Dermis blood vessel endothelial cell (primary cell): Measurements from ENCODE around the gene TOM1. TPM values are rescaled to one million over a fixed set of nuclear protein-coding genes. Genes with fewer than 3 reads are reported as not detected.

Source experiments
- DNase-seq: peaks from one replicate; pipeline ENCODE4 v3.0.0; 2010
- total RNA-seq: library from RNA; depleted of rRNA; stranded (reverse); fragments of >200 nt; gene quantifications from 2 replicates; pipeline ENCODE4 v1.2.3, GENCODE V29; 2014

Gene TOM1
- total RNA-seq, 1 donor from 2014 or later = 31.8 TPM

- peak; percentile 77 for DNase-seq
Observed at GRCh38 chr22:35307892-35308291, 8.2 kb downstream of the TOM1 start.

DNA sequence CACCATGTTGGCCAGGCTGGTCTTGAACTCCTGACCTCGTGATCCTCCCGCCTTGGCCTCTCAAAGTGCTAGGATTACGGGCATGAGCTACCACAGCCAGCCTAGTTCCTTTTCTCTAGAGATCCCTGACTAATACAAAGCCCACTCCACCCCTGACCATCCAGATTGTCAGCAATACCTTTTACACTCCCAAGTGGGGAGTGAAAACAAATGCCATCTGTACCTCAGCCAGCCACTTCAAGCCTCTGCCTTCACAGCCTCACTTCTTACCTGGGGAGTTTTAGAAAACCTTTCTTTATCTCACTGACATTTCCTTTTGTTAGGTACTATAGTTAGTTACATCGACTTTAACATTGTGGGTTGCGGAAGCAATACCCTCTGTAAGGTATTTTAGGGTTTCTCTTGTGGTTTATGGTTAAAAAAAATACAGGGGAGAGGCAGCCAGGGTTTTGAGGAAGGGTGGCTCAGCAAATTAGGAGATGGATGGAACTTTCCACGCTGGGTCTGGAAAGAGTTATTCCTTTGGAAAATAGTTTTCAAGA, 8.9 kb downstream of the TOM1 start:
- no peak for DNase-seq

DNA sequence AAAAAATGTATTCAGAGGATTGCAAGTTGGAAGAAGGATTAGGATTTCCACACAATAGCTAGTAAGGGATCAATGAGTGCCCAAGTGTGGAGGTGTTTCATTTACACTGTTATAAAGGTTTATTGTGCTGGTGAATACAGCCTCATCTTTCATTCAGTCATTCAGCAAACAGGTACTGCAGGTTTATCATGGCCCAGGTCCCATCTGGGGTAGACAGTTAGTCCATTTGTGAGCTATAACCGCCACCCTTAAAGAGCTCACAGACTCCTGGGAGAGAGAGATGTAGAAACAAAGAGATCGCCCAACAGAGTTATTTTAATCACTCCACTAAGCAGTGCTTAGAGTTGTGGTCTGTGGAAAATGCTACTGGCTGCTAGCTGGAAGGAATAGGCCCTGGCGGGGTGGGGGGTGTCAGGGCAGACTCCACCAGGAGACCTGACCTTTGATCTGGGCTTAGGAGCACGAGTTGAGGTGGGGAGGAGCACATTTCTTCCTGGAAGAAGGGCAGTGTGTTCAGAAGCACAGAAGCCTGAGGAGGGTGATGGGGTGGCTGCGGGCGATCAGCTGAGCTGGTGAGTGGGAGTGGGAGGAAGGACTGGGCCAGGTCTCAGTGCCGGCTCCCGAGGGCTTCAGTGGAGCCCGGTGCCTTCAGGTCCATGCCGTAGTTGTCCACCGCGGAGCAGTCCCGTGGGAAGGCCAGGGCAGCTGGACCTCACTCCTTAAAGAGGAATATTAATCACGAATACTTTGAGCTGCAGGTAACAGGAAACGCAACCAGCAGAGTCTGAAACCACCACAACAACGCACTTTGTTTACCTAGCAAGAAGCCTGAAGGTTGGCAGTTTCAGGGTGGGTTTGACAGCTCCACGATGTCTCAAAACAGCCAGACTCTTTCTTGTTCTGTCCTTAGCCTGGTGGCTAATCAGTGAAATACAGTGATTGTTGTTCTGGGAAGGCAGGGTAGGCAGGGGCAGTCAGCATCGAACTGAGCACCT, 11.2 kb downstream of the TOM1 start:
- DNase-seq = no peak

DNA sequence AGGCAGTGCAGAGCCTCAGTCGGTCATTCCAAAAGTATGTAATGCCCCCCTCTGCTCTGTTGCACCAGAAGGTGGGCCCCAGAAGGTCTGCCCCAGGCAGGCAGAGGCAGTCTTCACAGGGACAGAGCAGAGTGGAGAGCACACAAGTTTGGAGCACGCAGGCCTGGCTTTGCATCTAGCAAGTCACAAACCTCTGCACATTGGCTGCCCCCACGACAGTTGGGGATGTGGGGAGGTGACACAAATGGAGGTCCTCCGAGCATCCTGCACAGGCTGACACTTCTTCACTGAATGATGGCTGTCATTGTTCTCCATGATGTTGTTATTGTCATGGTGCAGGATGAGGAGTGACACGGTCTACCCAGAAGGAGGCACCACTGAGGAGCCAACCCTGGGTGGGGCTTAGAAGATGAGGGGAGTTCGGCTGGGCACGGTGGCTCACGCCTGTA, 11.9 kb downstream of the TOM1 start:
- DNase-seq = no peak

GRCh38 chr22:35312198-35313059, 12.7 kb downstream of the TOM1 start:
- DNase-seq = peak; percentile 61

DNA sequence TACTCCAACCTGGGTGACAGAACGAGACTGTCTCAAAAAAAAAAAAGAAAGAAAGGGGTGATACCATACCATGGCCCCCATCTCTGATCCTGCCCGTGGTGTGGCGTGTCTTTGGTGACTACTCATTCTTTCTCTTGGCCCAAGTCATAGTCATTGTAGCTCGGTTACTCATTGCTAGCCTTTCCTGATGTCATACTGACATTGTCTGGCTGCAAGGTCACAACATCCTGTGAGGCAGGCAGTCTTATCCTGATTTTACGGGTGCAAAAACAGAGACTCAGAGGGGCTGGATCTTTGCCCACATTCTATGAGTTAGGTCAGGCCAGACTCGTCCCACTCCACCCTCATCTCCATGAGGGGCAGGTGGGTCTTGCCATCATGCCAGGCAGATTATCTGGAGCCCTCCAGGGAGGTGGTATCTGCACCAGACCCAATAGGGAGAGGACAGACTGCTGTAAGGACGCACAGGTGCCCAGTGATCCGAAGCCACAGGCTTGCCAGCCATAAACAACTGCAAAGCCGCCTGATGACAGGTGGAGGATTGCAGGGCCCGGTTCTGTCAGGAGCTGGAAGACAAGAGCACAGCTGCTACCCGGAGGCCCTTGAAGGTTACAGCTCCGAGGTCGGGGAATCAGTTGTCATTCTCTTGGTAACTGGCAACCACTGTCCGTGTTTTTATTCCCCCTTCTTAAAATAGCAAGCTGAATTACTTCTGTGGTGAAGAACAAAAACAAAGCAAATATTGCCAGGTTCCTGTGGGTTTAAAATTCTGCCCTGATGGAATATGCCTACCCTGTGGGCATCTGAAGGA, 13.8 kb downstream of the TOM1 start:
- peak; percentile 96 for DNase-seq

DNA sequence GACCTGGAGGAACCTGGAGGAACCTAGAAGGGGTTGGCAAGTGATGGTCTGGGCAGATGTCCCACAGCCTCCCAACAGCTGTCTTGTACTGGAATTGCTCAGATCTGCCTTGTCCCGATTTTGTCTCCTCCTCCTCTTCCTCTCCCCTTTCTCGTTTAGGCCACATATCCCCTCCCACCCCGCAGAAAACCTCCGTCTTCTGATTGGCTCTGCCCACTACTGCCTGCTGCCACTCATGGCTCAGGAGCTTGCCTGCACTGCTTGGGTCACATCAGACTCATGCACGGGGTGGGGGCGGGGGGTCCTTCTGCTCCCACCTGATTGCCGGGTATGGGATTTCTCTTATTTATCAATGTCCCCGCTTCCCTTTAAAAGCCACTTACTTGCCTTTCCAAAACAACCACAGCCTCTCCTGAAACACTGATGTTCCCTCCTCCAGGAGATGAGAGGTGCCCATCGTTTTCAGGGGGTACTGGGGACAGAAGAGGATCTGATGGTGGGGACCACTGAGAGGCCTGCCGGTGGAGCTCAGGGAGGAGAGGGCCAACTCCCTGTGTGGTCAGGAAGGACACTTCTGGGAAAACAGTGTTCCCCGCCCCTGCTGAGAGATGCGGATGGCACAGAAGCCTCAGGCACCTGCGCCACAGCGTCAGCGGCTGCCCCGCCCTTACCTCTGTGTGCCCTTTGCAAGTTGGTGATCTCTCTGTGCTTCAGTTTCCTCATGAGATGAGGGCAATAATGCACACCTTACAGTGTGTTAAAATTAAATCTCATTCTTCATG, 14.7 kb downstream of the TOM1 start:
- peak; percentile 53 for DNase-seq

DNA sequence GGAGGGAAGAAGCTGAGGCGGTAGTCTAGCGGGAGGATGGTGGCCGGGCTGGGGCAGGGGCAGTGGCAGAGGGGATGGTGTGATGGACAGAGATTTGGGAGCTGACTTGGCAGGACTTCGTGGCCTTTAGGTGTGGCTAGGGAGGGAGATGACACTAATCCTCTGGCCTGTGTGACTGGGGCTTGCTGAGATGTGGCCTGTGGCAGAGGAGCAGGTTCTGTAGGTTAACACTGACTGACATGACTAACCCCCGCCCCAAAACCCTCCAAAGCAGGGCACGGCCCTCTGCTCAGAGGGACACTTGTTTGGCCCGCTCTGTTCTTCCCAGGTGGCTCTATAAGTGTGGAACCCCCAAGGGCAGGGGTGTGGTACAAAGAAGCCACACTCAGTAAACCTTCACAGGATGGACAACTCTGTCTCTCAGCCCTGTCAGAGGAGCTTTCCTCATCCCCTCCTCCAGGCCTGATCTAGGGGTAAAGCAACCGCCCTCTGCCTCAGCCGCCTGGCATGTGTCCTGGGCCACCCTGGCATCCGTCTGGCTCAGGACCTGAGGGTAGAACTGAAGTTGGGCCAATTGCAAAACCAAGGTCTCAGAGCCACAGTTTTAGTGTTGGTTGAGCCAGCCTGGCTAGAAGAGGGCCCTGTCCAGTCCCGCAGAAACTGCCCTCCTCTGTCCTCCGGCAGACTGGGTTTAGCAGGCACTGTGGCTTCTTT, 15.6 kb downstream of the TOM1 start:
- DNase-seq = no peak

DNA sequence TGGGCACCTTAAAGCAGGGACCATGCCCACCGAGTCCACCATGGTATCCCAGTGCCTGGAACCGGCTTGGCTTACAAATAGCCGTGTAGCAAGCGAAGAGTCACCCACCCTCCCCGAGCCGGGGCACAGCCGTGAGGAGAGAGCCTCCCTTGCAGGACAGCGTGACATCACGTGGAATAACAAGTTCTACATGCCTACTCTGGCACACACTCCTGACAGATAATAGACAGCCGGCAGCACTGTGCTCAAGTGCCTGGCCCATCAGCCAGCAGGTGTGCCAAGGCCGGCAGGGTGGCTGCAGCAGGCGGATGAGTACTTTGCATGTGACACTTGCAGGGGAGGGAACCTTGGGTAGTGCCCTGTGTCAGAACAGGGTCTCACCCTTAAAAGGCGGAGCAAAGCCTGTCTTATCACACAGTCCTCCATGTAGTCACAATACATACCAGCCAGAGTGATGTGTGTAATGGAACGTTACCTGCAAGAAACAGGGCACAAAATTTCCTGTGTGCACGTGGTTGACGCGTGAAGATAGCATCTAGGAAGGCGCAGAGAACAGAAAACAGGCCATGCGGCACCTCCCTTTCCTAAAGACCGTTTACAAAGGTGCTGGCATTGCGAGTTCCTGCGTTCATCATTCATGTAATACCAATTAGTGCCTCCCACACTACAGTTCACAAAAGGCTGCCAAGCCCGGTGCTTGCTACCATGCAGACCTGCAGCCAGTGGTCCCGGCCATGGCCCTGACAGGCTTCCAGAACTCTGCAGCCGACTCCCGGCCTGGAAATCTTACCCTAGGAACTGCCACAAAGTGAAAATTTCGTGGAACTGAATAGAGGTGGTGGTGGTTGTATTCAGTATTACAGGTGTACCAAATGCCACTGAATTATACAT, 16.4 kb downstream of the TOM1 start:
- no peak for DNase-seq

DNA sequence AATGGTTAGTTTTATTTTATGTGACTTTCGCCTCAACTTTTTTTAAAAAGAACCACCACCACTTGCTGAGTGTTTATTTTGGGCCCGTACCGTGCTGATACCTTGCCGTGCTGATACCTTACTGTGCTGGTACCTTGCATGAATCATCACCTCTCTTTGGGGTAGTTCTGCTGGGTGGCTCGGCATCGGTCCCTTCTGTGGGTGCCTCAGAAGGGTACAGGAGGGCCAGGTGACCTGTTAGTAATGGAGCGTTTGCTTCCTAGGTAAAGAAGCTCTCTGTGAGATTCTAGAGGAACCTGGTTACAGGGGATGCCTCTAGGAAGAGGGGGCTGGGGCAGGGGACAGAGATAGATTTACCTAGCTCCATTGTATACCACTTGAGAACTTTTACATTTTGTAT, 17.1 kb downstream of the TOM1 start:
- DNase-seq = no peak

- no peak for DNase-seq
Observed at GRCh38 chr22:35317680-35318290, 18.1 kb downstream of the TOM1 start.

DNA sequence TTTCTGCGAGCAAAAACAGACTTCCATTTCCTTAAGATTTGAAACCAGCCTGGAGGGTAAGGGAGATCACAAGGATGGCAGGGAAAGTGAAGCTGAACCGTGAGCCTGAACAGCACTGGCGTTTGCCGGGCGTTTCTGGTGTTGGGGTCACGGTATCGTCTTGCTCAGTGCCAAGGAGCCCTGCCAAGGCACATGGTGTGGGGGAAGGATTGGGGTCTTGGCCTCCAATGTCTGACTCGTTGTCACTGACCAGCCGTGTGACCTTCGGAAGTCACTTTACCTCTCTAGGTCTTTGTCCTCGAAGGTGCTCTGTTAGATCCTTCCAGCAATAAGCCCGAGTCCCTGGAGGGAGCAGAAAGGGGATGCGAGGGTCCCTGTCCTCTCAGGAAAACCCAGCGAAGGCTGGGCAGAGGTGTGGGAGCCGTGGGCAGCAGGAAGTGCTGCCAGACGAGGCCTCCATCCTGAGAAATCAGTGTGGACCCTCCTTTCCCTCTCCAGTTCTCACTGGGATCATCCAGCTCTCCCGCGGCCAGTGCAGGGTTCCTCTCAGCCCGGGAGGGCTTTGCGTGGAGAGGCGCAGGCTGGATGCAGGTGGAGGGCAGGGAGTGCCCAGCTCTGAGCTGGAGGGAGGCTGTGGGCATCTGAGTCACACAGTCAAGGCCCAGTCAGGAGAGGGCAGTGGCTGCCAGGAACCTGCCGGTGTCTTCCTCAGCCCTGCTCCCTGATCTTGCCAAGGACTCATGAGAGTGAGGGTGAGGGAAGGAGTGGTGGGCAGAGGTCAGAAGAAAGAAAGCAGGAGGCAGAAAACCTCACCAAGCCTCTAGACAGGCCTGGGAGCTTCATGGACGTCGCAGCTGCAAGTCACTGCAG, 18.9 kb downstream of the TOM1 start:
- no peak for DNase-seq

DNA sequence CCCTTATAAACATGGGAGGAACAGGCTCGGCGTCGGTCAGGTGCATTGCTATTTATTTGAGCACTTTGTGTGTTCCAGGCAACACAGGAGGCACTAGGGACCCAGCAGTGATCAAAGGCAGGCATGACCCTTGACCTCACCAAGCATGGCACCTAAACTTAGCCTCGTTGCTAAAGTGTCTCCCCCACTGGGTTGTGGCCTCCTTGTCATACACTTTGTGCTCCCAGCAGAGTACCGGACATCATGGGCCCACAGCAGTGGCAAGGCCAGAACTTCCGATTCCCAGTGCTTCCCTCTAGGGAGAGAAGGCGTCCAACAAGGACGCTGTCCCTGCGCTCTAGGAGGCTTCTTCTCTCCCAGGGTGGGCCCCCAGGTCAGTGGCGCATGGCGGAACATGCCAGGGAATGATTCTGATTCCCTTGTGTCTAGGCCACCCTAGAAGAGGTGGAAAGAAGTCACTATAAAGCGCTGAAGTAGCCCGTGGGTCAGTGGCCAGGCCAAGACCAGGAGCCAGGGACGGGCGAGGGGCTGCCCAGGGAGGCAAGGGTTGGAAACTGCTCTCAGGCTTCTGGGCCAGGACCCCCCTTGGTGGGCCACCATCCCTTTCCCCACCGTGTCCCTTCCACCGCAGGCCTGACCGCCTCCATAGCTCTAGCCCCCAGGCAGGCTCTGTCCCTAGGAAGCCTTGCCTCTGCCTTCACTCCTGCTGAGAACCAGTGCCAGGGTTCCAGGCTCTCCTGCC, 19.7 kb downstream of the TOM1 start:
- no peak for DNase-seq

GRCh38 chr22:35322126-35322525, 22.4 kb downstream of the TOM1 start:
- no peak for DNase-seq

- no peak for DNase-seq
Observed at GRCh38 chr22:35322893-35323292, 23.2 kb downstream of the TOM1 start.

DNA sequence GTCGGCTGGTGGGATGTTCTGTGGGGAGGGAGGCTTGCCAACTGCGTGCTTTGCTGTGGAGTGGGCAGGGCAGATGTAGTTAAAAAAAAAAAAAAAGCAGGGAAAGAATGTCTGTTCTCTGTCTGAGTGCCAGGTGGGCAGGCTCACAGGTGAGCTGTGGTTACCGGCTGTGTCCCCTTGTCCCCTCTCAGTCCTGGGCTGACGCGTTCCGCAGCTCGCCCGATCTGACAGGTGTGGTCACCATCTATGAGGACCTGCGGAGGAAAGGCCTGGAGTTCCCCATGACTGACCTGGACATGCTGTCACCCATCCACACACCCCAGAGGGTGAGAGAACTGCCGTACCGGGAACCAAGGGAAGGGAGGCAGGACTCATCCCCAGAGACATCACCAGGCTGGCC, 23.6 kb downstream of the TOM1 start:
- DNase-seq = no peak

GRCh38 chr22:35324067-35324466, 24.4 kb downstream of the TOM1 start:
- no peak for DNase-seq
